Uterus (tissue), 4 donors: ENCODE results near the gene SPOCK1. TPM values are rescaled to one million over a fixed set of nuclear protein-coding genes. Genes with fewer than 3 reads are reported as not detected.

Experiments used
- DNase-seq, 2 donors: peaks; one replicate each; pipeline ENCODE4 v3.0.0-alpha.2; 2019 to 2020
- H3K27ac ChIP-seq, 2 donors: fragments of 200-600 bp; sonication (generic); 1 replicate in 1 of 2; 2 replicates in 1 of 2; pipeline ENCODE4 v1.5.1; 2016 to 2018
- H3K27me3 ChIP-seq, 2 donors: fragments of 200-600 bp; sonication (generic); one replicate each; pipeline ENCODE4 v1.5.1; 2018 to 2019; ENCODE audit warnings: control low read depth in 1 of 2
- H3K36me3 ChIP-seq, 2 donors: fragments of 200-600 bp; sonication (generic); one replicate each; pipeline ENCODE4 v1.5.1; 2019; ENCODE audit warnings: control low read depth in 1 of 2
- H3K4me1 ChIP-seq, 2 donors: fragments of 200-600 bp; sonication (generic); one replicate each; pipeline ENCODE4 v1.5.1; 2018 to 2019; ENCODE audit warnings: control low read depth in 1 of 2
- H3K4me3 ChIP-seq, 2 donors: fragments of 200-600 bp; sonication (generic); 1 replicate in 1 of 2; 2 replicates in 1 of 2; pipeline ENCODE4 v1.5.1; 2018 to 2019; ENCODE audit warnings: mild to moderate bottlenecking in 1 of 2
- H3K9me3 ChIP-seq, 2 donors: fragments of 200-600 bp; sonication (generic); one replicate each; pipeline ENCODE4 v1.5.1; 2019; ENCODE audit warnings: control low read depth in 1 of 2
- POLR2A ChIP-seq, 2 donors: fragments of 450-650 bp; IDR thresholded peaks; one replicate each; pipeline ENCODE4 v1.6.1; 2016; ENCODE audit warnings: antibody characterized with exemption in 2 of 2, mild to moderate bottlenecking in 1 of 2, moderate library complexity in 1 of 2
- intact Hi-C: fragments of 100-400 bp; cut with DNase I; formaldehyde crosslinking; loops from one replicate; pipeline ENCODE4 v1.15.1; 2023; ENCODE audit warnings: low total_unique reads
- total RNA-seq, 4 donors: library from RNA; depleted of rRNA in 3 of 4; stranded (reverse); fragments of >200 nt in 3 of 4; gene quantifications; one replicate each; pipeline versions ENCODE4 v1.1.0 to v1.2.4, GENCODE V29; 2014 to 2023
- TF ChIP-seq, protein P1 (sequence below), 4 experiments: fragments of 200-600 bp in 2 of 4; fragments of 450-650 bp in 2 of 4; sonication (generic) in 2 of 4; IDR thresholded peaks; one replicate each; pipeline ENCODE4 v1.5.1; 2016 to 2019; ENCODE audit warnings: antibody characterized with exemption in 4 of 4, mild to moderate bottlenecking in 2 of 4, moderate library complexity in 1 of 4
- donor health status: DM: yes; HTN: yes; CAD: no.

SPOCK1 gene
- total RNA-seq, 4 donors from 2014 or later: 31.8 to 131 (median 45.1) TPM

GRCh38 chr5:137004279-137004678, 494.8 kb downstream of the SPOCK1 start:
- H3K9me3 ChIP-seq: no peaks in the 10 kb centered on the region
- no peaks in the 10 kb centered on the region for H3K36me3 ChIP-seq
- no peak overlapping the region for H3K27ac ChIP-seq
- H3K4me1 ChIP-seq: no peaks in the 10 kb centered on the region
- intact Hi-C loops: no loop called here
- TF ChIP-seq POLR2A (IDR thresholded peaks at IDR 0.05): no peak
- TF ChIP-seq, protein P1, sequence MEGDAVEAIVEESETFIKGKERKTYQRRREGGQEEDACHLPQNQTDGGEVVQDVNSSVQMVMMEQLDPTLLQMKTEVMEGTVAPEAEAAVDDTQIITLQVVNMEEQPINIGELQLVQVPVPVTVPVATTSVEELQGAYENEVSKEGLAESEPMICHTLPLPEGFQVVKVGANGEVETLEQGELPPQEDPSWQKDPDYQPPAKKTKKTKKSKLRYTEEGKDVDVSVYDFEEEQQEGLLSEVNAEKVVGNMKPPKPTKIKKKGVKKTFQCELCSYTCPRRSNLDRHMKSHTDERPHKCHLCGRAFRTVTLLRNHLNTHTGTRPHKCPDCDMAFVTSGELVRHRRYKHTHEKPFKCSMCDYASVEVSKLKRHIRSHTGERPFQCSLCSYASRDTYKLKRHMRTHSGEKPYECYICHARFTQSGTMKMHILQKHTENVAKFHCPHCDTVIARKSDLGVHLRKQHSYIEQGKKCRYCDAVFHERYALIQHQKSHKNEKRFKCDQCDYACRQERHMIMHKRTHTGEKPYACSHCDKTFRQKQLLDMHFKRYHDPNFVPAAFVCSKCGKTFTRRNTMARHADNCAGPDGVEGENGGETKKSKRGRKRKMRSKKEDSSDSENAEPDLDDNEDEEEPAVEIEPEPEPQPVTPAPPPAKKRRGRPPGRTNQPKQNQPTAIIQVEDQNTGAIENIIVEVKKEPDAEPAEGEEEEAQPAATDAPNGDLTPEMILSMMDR (IDR thresholded peaks at IDR 0.05): no peak
- no peaks in the 10 kb centered on the region for H3K27me3 ChIP-seq
- no peak for DNase-seq
- H3K4me3 ChIP-seq: no peak overlapping the region

GRCh38 chr5:137001026-137001569, 498.0 kb downstream of the SPOCK1 start:
- H3K36me3 ChIP-seq: no peaks in the 10 kb centered on the region
- H3K9me3 ChIP-seq: no peaks in the 10 kb centered on the region
- no peaks in the 10 kb centered on the region for H3K27me3 ChIP-seq
- DNase-seq: no peak
- H3K4me3 ChIP-seq: no peak overlapping the region
- H3K4me1 ChIP-seq: no peaks in the 10 kb centered on the region
- intact Hi-C loops: no loop called here
- no peak overlapping the region for H3K27ac ChIP-seq
- TF ChIP-seq, protein P1 (IDR thresholded peaks at IDR 0.05): no peak

GRCh38 chr5:136999787-137000186, 499.3 kb downstream of the SPOCK1 start:
- TF ChIP-seq, protein P1 (IDR thresholded peaks at IDR 0.05): no peak
- no peak for TF ChIP-seq POLR2A (IDR thresholded peaks at IDR 0.05)
- H3K27ac ChIP-seq: no peak overlapping the region
- H3K4me1 ChIP-seq: no peaks in the 10 kb centered on the region
- no peaks in the 10 kb centered on the region for H3K9me3 ChIP-seq
- intact Hi-C loops: no loop called here
- H3K27me3 ChIP-seq: no peaks in the 10 kb centered on the region
- H3K36me3 ChIP-seq: no peaks in the 10 kb centered on the region
- no peak for DNase-seq
- H3K4me3 ChIP-seq: no peak overlapping the region

DNA sequence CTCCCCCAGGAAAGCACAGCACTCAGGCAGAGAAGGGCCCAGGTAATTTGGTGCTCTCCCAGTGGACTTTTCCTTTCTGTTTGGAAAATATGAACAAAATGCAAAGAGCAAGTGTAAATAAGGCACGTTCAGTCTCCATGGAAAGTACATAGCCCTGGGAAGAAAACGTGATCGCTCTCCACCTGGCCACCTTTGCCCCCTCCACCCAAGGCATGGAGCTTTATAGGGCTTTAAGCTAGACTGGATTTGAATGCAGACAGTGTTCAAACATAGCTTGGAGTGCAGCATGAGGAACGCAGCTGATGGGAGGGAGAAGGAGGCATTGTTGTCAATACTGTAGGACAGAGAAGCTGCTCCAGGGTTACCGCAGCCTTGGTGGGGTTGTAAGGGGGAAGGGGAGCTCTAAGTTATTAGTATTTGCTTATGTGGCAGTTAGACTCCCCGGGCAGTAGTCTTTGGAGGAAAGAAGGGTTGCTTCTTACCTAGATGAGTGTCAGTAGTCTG, 500.2 kb downstream of the SPOCK1 start:
- Histone ChIP-seq H3K27me3 (no peaks in the 10 kb centered on the region), H3K4me1 (no peaks in the 10 kb centered on the region), H3K4me3 (no peak overlapping the region), H3K9me3 (no peaks in the 10 kb centered on the region), H3K27ac (no peak overlapping the region), H3K36me3 (no peaks in the 10 kb centered on the region)
- intact Hi-C loops: no loop called here
- no peak for DNase-seq
- no peak for TF ChIP-seq POLR2A (IDR thresholded peaks at IDR 0.05)
- TF ChIP-seq, protein P1 (IDR thresholded peaks at IDR 0.05): no peak

- Histone ChIP-seq H3K27ac (no peak overlapping the region), H3K36me3 (no peaks in the 10 kb centered on the region), H3K9me3 (no peaks in the 10 kb centered on the region), H3K4me1 (no peaks in the 10 kb centered on the region), H3K27me3 (no peaks in the 10 kb centered on the region), H3K4me3 (no peak overlapping the region)
- TF ChIP-seq, protein P1 (IDR thresholded peaks at IDR 0.05): no peak
- no peak for TF ChIP-seq POLR2A (IDR thresholded peaks at IDR 0.05)
- intact Hi-C loops: no loop called here
- DNase-seq: no peak
Measured at GRCh38 chr5:136994154-136994553, 505.0 kb downstream of the SPOCK1 start.
